Measurements from ENCODE around the gene PRPF38B. TPM values are rescaled to one million over a fixed set of nuclear protein-coding genes. Genes with fewer than 3 reads are reported as not detected.
A peak's percentile ranks its signal among the peaks of the same experiment; 100 is the strongest.

The PRPF38B gene
- total and polyA plus RNA-seq, 9 of the 15 experiments (the other 6 are each of a cell fraction or from before 2014, with no cell fraction given): 25.3 to 85.5 (median 66.4) TPM

GRCh38 chr1:108745980-108746381, 53.9 kb downstream of the PRPF38B start:
- DNase-seq (ENCODE audit: extremely low read depth in 1 of 4, low spot score in 3 of 4) (no peak), FAIRE-seq (no peak), ATAC-seq (no peak)
- Histone ChIP-seq H3K36me3 (ENCODE audit: control insufficient read depth, insufficient read depth, low read length) (peaks cover 6% of the 10 kb centered on the region; the same call in 1 of the 3 replicates), H3K4me3 (no peak overlapping the region), H3K79me2 (ENCODE audit: control insufficient read depth, insufficient read depth, low read length) (peaks cover 26% of the 10 kb centered on the region), H3K27ac (ENCODE audit: extremely low read depth, low read depth, low read length) (peak overlapping the region; percentile 57), H3K4me1 (replicated peaks in 1 of 2; ENCODE audit: control insufficient read depth in 2 of 2, insufficient read depth in 2 of 2, low read length in 2 of 2) (peaks cover 4 to 8% of the 10 kb centered on the region in 2 experiments; a peak in 4 of 5 replicates), H2AFZ (ENCODE audit: low read depth, low read length) (peak overlapping the region; percentile 97), H3K27me3 (ENCODE audit: control insufficient read depth in 2 of 2, insufficient read depth in 2 of 2, low read length in 2 of 2) (no peaks in the 10 kb centered on the region), H3K4me2 (ENCODE audit: insufficient read depth, low read length) (peak overlapping the region; percentile 94), H3K9me3 (replicated peaks; ENCODE audit: control insufficient read depth, insufficient read depth, low read depth, low read length) (no peaks in the 10 kb centered on the region), H3K9me1 (ENCODE audit: control insufficient read depth, insufficient read depth, low read length) (no peaks in the 10 kb centered on the region), H3K9ac (ENCODE audit: insufficient read depth in 1 of 2, low read depth in 2 of 2, low read length in 2 of 2) (peak overlapping the region; percentile 26 to 92; a peak in 2 of 4 replicates), H4K20me1 (replicated peaks; ENCODE audit: control insufficient read depth, insufficient read depth, low read length) (no peaks in the 10 kb centered on the region)
- intact Hi-C loops (cut with micrococcal nuclease): loop anchor here (2.0 to 10.0 kb wide), 6 partner anchors 43 to 359 kb away; partner anchors contain the start of genes GPSM2 and PRPF38B
- in situ Hi-C loops (cut with MboI): no loop called here
- POLR2A ChIA-PET: no interaction called here
- CTCF ChIA-PET (ENCODE audit: low intra/inter-chr PET ratio): no interaction called here
- 38% methylated on average over 3 of the region's 3 CpGs for WGBS (ENCODE audit: insufficient coverage, low coverage, missing lambda C conversion rate)
- BruUV-seq (replicated peaks): no TSS peak
- no peak for TF ChIP-seq GABPA (tag; conservative IDR thresholded peaks at IDR 0.05; ENCODE audit: low read depth)
- peak; percentile 58; the same call in 1 of the 2 replicates for TF ChIP-seq ZNF449 (CRISPR knock-in tag; IDR thresholded peaks at IDR 0.05)
- 0 out of 2 replicates have a peak, but pooled peaks have one; percentile 55 for TF ChIP-seq ARID3B (CRISPR knock-in tag; IDR thresholded peaks at IDR 0.05; ENCODE audit: borderline replicate concordance)
- no peak for TF ChIP-seq ZNF280B (CRISPR knock-in tag; IDR thresholded peaks at IDR 0.05)
- TF ChIP-seq ZSCAN29 (IDR thresholded peaks at IDR 0.05): peak; percentile 77
- TF ChIP-seq ZNF79 (CRISPR knock-in tag; IDR thresholded peaks at IDR 0.05; ENCODE audit: low read depth): 0 out of 2 replicates have a peak, but pooled peaks have one; percentile 41
- peak in 1 of 2 experiments; percentile 84; a peak in 1 of 4 replicates for TF ChIP-seq TEAD1 (CRISPR knock-in tag; IDR thresholded peaks at IDR 0.05)
- TF ChIP-seq YY1 (IDR thresholded peaks at IDR 0.05; ENCODE audit: borderline replicate concordance in 1 of 3, control insufficient read depth in 1 of 3, extremely low read depth in 1 of 3, insufficient read depth in 3 of 3, insufficient read length in 1 of 3, insufficient replicate concordance in 2 of 3, low read depth in 1 of 3, low read length in 2 of 3): no peak

All from K562 (cell line).